ENCODE data around the gene PCDHA10.

GRCh38 chr5:140875085-140876065 lies 19.7 kb downstream of the PCDHA10 start, which contains the start of gene PCDHA12:
- TF ChIP-seq CTCF (IDR thresholded peaks at IDR 0.05) (no peak), POLR2A (IDR thresholded peaks at IDR 0.05) (no peak)
